ENCODE measurements around the gene TSPAN31.

Gene TSPAN31

GRCh38 chr12:57782243-57782607 lies 37.4 kb downstream of the TSPAN31 start:
- no peaks in the 10 kb centered on the region for H3K9me3 ChIP-seq (ENCODE audit: control insufficient read depth, insufficient read depth, low read depth, low read length)
- no peaks in the 10 kb centered on the region for H3K4me1 ChIP-seq (ENCODE audit: control insufficient read depth, insufficient read depth, low read length)
- peaks cover 27% of the 10 kb centered on the region for H3K36me3 ChIP-seq (ENCODE audit: control insufficient read depth, insufficient read depth, low read length)
- no peaks in the 10 kb centered on the region for H3K27me3 ChIP-seq (ENCODE audit: control insufficient read depth, insufficient read depth, low read length)
- no peak overlapping the region for H3K9ac ChIP-seq (ENCODE audit: low read length)
- H3K4me3 ChIP-seq (ENCODE audit: low read depth, low read length) = peak overlapping the region; percentile 86; the same call in 1 of the 2 replicates
- no peak overlapping the region for H3K27ac ChIP-seq (ENCODE audit: low read depth, low read length)

DNA sequence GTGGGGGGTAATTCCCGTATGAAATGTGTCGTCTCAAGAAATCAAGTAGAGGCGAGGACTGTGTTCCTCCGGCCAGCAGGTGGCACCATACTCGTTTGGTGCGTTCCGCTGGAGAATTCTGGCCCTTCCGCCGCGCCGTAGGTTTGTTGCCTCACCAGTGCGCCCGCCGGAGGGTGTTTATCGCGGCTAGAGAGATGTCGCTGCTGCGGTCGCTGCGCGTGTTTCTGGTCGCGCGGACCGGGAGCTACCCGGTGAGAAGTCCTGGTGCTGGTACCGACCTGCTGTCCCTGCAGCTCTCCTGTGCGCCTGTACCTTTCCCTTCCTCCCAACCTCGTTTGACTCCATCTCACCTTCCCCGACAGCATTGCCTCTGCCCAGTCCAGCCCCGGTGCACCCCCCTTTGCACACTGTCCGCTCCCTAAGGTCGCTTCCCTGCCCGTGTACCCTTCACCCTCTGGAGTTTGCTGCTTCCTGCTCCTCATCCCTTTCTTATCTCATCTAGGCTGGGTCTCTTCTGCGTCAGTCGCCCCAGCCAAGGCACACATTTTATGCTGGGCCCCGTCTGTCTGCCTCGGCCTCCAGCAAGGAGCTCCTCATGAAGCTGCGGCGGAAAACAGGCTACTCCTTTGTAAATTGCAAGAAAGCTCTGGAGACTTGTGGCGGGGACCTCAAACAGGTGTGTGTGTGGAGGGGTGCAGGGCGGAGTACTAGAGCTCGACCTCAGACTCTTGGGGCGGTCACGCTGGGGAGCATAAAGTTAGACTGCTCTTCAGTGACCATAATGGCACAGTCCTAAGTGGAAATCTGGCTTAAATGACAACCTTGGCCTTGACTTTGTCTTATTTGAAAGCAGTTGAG lies 38.0 kb downstream of the TSPAN31 start, which contains the start of gene TSFM:
Gene TSFM (plus strand): TSS at position 180 of the 858 bp plus-strand sequence. CDS start 15 bp downstream, at position 195.
- Histone ChIP-seq H3K27me3 (ENCODE audit: control insufficient read depth, insufficient read depth, low read length) (no peaks in the 10 kb centered on the region), H3K9ac (ENCODE audit: low read length) (peak within 1 kb of the TSS; percentile 81), H3K9me3 (ENCODE audit: control insufficient read depth, insufficient read depth, low read depth, low read length) (no peaks in the 10 kb centered on the region), H3K4me3 (ENCODE audit: low read depth, low read length) (peak within 1 kb of the TSS; percentile 86), H3K36me3 (ENCODE audit: control insufficient read depth, insufficient read depth, low read length) (peaks cover 32% of the 10 kb centered on the region), H3K27ac (ENCODE audit: low read depth, low read length) (no peak within 1 kb of the TSS), H3K4me1 (ENCODE audit: control insufficient read depth, insufficient read depth, low read length) (no peaks in the 10 kb centered on the region)

DNA sequence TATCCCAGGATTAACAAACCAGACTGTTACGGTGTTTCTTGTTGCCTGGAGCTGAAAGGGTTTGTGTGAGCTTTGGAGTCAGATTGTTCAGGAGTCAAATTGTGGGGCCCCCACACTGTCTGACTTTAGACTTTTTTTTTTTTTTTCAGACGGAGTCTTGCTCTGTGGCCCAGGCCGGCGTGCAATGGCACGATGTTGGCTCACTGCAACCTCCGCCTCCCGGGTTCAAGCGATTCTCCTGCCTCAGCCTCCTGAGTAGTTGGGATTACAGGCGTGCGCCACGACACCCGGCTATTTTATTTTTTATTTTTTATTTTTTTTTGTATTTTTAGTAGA lies 38.6 kb downstream of the TSPAN31 start:
- Histone ChIP-seq H3K4me1 (ENCODE audit: control insufficient read depth, insufficient read depth, low read length) (no peaks in the 10 kb centered on the region), H3K4me3 (ENCODE audit: low read depth, low read length) (peak overlapping the region; percentile 86), H3K27ac (ENCODE audit: low read depth, low read length) (no peak overlapping the region), H3K36me3 (ENCODE audit: control insufficient read depth, insufficient read depth, low read length) (peaks cover 36% of the 10 kb centered on the region), H3K9me3 (ENCODE audit: control insufficient read depth, insufficient read depth, low read depth, low read length) (no peaks in the 10 kb centered on the region), H3K27me3 (ENCODE audit: control insufficient read depth, insufficient read depth, low read length) (no peaks in the 10 kb centered on the region), H3K9ac (ENCODE audit: low read length) (peak overlapping the region; percentile 81)

DNA sequence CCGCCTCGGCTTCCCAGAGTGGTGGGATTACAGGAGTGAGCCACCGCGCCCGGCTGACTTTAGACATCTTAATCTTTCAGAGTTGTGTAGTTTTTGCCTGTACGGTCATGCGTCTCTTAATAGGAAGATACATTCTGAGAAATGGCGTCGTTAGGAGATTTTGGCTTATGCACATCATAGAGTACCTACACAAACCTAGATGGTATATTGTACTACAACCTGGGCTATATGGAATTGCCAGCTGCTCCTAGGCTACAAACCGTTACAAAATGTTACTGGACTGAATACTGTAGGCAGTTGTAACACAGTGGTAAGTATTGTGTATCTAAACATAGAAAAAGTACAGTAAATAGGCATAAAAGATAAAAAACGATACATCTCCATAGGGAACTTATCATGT lies 39.0 kb downstream of the TSPAN31 start:
- Histone ChIP-seq H3K9ac (ENCODE audit: low read length) (no peak overlapping the region), H3K9me3 (ENCODE audit: control insufficient read depth, insufficient read depth, low read depth, low read length) (no peaks in the 10 kb centered on the region), H3K4me3 (ENCODE audit: low read depth, low read length) (0 out of 2 replicates have a peak overlapping the region, but pooled peaks have one; percentile 16), H3K4me1 (ENCODE audit: control insufficient read depth, insufficient read depth, low read length) (no peaks in the 10 kb centered on the region), H3K27me3 (ENCODE audit: control insufficient read depth, insufficient read depth, low read length) (no peaks in the 10 kb centered on the region), H3K36me3 (ENCODE audit: control insufficient read depth, insufficient read depth, low read length) (peaks cover 39% of the 10 kb centered on the region), H3K27ac (ENCODE audit: low read depth, low read length) (no peak overlapping the region)

DNA sequence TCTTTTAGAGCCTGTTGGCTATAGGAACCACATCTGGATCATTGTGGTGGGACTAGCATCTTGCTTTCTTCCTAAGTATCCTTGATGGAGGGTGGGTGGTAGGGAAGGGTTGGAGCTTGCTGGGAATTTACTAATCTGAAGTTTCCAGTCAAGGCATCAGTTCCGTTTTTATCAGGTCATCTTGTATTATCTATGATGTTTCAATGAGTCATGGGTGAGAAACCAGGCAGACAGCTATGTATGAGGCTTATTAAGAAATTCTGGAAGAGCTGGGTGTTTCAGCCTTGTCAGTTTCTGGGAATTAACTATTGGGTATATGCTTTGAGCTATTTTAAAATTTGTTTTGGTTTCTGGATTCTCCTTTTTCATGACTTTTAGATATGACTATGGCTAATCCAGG lies 49.1 kb downstream of the TSPAN31 start:
- H3K27me3 ChIP-seq (ENCODE audit: control insufficient read depth, insufficient read depth, low read length) = no peaks in the 10 kb centered on the region
- H3K9me3 ChIP-seq (ENCODE audit: control insufficient read depth, insufficient read depth, low read depth, low read length) = no peaks in the 10 kb centered on the region
- no peaks in the 10 kb centered on the region for H3K4me1 ChIP-seq (ENCODE audit: control insufficient read depth, insufficient read depth, low read length)
- H3K4me3 ChIP-seq (ENCODE audit: low read depth, low read length) = no peak overlapping the region
- H3K9ac ChIP-seq (ENCODE audit: low read length) = no peak overlapping the region
- H3K36me3 ChIP-seq (ENCODE audit: control insufficient read depth, insufficient read depth, low read length) = peaks cover 76% of the 10 kb centered on the region
- H3K27ac ChIP-seq (ENCODE audit: low read depth, low read length) = no peak overlapping the region

DNA sequence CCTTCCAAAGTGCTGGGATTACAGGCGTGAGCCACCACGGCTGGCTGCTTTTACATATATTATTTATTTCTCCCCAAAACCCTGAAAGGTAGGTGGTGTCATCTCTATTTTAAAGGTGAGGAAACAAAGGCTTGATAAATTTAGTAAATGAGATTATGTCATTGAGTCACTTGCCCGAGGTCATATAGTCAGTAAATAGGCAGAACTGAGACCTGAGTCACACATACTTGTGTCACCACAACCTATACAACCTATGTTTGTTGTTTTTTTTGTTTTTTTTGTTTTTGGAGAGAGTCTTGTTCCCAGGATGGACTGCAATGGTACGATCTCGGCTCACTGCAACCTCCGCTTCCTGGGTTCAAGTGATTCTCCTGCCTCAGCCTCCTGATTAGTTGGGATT lies 50.5 kb downstream of the TSPAN31 start:
- no peak overlapping the region for H3K27ac ChIP-seq (ENCODE audit: low read depth, low read length)
- H3K9ac ChIP-seq (ENCODE audit: low read length) = no peak overlapping the region
- H3K4me1 ChIP-seq (ENCODE audit: control insufficient read depth, insufficient read depth, low read length) = no peaks in the 10 kb centered on the region
- H3K36me3 ChIP-seq (ENCODE audit: control insufficient read depth, insufficient read depth, low read length) = peaks cover 67% of the 10 kb centered on the region
- no peaks in the 10 kb centered on the region for H3K9me3 ChIP-seq (ENCODE audit: control insufficient read depth, insufficient read depth, low read depth, low read length)
- H3K27me3 ChIP-seq (ENCODE audit: control insufficient read depth, insufficient read depth, low read length) = no peaks in the 10 kb centered on the region
- H3K4me3 ChIP-seq (ENCODE audit: low read depth, low read length) = no peak overlapping the region

DNA sequence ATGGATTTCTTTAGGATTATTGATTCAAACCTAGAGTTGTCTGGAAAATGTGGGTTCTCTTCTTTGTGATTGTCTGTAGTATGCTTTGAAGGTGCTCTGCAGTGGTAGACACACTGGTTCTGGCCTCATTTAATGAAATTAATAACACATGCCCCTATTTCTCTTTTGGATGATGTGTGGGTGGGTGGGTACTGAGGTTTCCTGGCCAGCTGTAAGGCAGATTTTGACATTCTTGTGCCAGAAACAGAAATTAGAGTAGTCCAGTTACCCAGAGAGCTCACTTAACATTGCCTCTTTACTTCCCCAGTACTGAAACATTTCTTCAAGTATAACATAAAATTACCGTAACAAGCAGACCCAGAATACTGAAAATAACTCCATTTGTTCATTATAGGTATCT lies 52.2 kb downstream of the TSPAN31 start:
- Histone ChIP-seq H3K27ac (ENCODE audit: low read depth, low read length) (no peak overlapping the region), H3K27me3 (ENCODE audit: control insufficient read depth, insufficient read depth, low read length) (no peaks in the 10 kb centered on the region), H3K36me3 (ENCODE audit: control insufficient read depth, insufficient read depth, low read length) (peaks cover 59% of the 10 kb centered on the region), H3K4me3 (ENCODE audit: low read depth, low read length) (no peak overlapping the region), H3K4me1 (ENCODE audit: control insufficient read depth, insufficient read depth, low read length) (no peaks in the 10 kb centered on the region), H3K9ac (ENCODE audit: low read length) (no peak overlapping the region), H3K9me3 (ENCODE audit: control insufficient read depth, insufficient read depth, low read depth, low read length) (no peaks in the 10 kb centered on the region)

DNA sequence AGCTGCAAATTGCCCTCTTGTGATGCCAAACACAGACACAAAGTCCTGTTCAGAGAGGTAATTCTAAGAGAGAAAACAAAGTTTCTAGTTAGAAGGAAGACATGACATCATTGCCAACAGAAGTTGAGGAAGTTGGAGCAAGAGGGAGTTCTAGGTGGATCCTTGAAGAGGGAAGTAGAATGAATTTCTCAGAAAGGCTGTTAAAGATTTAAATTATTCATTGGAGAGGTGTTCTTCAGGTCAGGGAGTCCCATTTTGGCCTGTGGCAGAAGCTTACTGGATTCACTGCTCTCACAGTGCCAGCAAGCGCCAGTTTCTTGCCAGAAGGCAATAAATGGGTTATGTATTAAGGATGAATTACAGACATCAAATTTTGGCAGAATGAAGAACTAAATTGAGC lies 53.1 kb downstream of the TSPAN31 start:
- H3K9me3 ChIP-seq (ENCODE audit: control insufficient read depth, insufficient read depth, low read depth, low read length) = no peaks in the 10 kb centered on the region
- no peaks in the 10 kb centered on the region for H3K27me3 ChIP-seq (ENCODE audit: control insufficient read depth, insufficient read depth, low read length)
- no peak overlapping the region for H3K4me3 ChIP-seq (ENCODE audit: low read depth, low read length)
- H3K27ac ChIP-seq (ENCODE audit: low read depth, low read length) = no peak overlapping the region
- no peak overlapping the region for H3K9ac ChIP-seq (ENCODE audit: low read length)
- H3K4me1 ChIP-seq (ENCODE audit: control insufficient read depth, insufficient read depth, low read length) = no peaks in the 10 kb centered on the region
- peaks cover 54% of the 10 kb centered on the region for H3K36me3 ChIP-seq (ENCODE audit: control insufficient read depth, insufficient read depth, low read length)

All from HUES6 (cell line).